Measurements from ENCODE around the gene METTL8.

Gene METTL8

GRCh38 chr2:171346723-171347557 lies 86.8 kb downstream of the METTL8 start:
- no peak for DNase-seq (ENCODE audit: low read depth, low spot score)

DNA sequence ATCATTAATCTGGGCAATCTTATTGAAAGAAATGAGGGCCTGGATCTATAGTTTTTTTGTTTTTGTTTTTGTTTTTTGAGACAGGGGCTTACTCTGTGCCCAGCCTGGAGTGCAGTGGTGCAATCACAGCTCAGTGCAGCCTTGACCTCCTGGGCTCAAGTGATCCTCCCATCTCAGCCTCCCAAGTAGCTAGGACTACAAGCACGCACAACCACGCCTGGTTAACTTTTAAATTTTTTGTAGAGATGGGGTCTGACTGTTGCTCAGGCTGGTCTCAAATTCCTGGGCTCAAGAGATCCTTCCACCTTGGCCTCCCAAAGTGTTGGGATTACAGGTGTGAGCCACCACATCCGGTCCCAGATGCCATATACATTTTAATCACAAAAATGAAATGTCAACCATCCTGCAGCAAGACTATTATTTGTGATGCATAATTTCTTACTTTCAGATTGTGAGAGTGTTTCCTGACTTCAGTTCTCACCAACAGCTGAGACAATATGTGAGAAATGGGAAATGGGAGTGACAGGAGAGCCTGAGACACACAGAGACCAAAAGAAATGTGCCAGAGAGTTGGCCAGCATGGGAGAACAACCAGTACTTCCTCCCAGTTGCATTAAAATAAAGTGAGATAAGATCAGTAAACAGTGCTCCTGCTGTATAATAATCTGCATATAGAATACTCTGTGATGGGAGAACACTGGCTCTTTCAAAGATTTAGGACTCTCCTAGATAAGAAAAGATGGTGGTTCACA lies 87.6 kb downstream of the METTL8 start:
- no peak for DNase-seq (ENCODE audit: low read depth, low spot score)

- DNase-seq (ENCODE audit: low read depth, low spot score) = no peak
These were observed 89.6 kb downstream of the METTL8 start for GRCh38 chr2:171344182-171344581.

- no peak for DNase-seq (ENCODE audit: low read depth, low spot score)
These were observed 91.8 kb downstream of the METTL8 start for GRCh38 chr2:171342067-171342413.

DNA sequence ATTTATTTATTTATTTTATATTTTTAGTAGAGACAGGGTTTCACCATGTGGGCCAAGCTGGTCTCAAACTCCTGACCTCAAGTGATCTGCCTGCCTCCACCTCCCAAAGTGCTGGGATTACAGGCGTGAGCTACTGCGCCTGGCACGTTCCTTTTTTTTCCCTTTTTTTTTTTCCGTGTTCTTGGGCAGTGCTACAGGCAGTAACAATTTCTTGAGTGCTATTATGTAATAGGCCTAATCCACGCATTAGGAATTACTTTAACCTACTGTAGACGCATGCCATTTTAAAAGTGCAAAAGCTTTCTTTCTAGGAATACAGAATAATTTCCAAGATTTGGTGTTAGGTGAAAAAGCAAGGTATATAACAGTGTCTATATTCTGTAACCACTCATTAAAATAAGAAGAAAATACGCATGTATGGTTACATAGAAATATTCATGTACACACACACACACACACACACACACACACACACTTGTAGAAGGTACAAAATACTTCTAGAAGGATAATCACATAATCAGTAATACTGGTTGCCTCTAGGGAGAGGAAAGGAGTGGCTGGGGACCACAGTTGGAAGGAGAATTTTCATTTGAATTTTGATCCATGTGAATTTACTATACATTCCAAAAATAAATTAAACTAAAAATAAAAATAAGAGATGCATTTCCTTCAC lies 92.3 kb downstream of the METTL8 start:
- DNase-seq (ENCODE audit: low read depth, low spot score) = no peak

DNA sequence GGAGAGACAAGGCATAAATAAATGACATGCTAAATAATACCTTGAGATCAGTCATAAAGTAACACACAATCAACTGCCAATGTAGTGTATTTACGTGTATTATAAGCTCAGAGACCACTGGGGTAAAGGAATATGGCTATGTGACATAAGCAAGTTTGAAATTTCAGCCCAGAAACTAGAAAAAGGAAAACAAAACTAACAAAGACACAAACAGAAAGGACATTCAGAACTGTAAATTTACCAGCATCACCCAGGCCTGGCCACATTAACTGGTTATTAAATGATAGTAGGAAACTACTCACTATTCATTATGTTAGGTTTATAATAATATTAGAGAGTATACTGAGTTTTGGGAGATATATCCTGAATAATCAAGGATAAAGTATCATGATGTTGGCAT lies 98.8 kb downstream of the METTL8 start:
- DNase-seq (ENCODE audit: low read depth, low spot score) = no peak

- no peak for DNase-seq (ENCODE audit: low read depth, low spot score)
These were observed 99.6 kb downstream of the METTL8 start for GRCh38 chr2:171334171-171334570.

DNA sequence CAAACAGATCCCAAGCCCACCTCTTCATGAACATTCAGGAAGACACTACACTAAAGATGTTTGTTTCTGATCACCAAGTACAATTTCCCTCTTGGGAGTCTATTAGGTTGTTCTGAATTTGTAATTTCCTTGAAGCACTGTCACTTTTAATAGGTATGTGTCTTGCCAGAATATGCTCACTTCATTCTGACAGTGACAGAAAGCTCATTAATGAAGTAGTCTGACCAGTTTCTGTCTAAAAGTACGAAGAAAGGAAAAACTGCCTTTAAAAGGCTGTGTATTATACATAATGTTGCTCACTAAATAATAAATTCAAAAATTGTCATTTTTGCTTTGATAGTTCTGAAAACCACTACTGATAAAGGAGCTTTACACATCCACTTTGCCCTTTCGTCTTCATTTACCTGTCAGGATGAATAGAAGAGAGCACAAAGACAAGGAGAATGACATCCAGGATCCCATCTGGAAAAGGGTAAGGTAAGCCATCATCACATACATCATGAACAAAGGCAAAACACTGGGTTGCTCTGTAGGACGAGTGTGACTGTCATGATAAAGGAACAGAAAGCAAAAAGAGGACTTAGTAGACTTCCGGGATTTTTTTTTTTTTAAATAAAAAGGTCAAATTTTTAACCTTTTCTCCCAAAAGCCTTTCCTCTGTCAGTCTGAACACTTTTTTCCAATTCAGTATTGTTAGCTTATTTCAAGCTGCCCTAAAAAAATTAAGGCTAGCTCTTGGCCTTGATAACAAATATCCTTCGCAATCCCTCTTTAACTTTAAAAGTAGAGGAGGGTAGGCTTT lies 103.4 kb downstream of the METTL8 start:
- DNase-seq (ENCODE audit: low read depth, low spot score) = no peak

GRCh38 chr2:171327043-171327496 lies 106.7 kb downstream of the METTL8 start:
- DNase-seq (ENCODE audit: low read depth, low spot score) = peak; percentile 57

- no peak for DNase-seq (ENCODE audit: low read depth, low spot score)
These were observed 107.8 kb downstream of the METTL8 start for GRCh38 chr2:171325886-171326585.

DNA sequence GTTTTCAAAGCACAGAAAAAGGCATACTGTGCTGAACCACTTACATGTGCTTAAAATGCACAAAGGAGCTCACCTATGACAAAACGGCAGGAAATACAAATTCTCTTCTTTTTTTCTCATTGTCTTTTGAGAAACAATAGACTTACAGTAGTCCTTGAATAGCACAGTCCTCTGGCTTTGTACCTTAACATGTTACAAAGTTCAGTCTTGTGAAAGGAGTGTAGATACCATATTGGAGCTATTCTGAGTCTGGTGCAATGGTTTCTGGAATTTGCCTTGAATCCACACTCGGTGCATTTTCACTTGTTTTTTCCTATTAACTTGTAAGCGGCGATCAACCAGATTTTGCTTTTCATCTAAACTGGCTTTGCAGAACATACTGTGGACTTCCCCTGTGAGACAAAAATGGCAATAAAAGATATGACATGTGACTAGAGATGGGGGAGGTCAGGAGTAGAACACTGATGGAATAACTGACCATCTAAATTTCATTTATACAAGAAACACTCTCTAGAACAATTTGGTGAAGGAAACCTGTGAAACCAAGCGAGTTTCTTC lies 109.7 kb downstream of the METTL8 start:
- DNase-seq (ENCODE audit: low read depth, low spot score) = no peak

- DNase-seq (ENCODE audit: low read depth, low spot score) = no peak
These were observed 110.9 kb downstream of the METTL8 start for GRCh38 chr2:171322928-171323327.

- DNase-seq (ENCODE audit: low read depth, low spot score) = no peak
These were observed 113.1 kb downstream of the METTL8 start for GRCh38 chr2:171320731-171321130.

DNA sequence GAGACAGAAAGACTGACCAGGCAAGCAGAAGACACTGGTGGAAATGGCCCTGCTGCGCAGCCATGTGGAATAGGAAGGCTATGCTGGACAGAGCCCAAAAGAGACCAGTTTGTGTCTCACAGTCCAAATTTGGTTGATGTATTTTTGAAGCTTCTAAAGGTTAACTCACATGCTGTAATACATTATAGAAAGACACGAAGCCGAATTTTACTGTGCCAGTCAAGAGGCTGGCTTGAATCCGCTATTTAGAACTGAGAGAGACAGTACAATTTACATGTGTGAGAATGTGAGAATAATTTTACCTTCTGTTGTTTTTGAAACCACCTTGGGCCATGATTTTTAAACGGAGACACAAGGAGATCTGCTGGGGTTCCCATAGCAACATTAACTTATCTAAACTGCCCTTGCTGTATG lies 113.6 kb downstream of the METTL8 start:
- DNase-seq (ENCODE audit: low read depth, low spot score) = no peak

GRCh38 chr2:171319164-171319810 lies 114.5 kb downstream of the METTL8 start:
- peak; percentile 67 for DNase-seq (ENCODE audit: low read depth, low spot score)

DNA sequence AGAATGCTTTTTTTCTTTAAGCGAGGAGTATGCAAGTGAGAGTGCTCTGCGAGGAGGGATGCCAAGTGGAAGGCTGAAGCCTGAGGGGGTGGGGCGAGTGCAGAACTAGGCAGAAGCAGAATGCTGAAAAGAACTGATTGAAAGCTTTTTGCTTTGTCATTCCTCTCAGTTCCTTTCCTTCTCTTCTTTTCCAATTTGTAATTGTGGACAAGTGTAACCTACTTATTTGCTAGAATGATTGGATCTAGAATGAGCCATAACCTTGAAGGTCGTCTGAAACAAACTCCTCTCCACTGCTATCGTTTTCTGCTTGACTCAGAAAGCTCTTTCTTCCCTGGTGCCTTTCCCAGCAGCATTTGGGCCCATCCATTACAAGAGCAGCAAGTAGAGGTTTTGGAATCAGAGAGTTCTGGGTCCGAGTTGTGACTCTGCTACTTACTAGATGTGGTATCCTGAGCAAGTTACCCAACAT lies 115.3 kb downstream of the METTL8 start:
- peak; percentile 45 for DNase-seq (ENCODE audit: low read depth, low spot score)

DNA sequence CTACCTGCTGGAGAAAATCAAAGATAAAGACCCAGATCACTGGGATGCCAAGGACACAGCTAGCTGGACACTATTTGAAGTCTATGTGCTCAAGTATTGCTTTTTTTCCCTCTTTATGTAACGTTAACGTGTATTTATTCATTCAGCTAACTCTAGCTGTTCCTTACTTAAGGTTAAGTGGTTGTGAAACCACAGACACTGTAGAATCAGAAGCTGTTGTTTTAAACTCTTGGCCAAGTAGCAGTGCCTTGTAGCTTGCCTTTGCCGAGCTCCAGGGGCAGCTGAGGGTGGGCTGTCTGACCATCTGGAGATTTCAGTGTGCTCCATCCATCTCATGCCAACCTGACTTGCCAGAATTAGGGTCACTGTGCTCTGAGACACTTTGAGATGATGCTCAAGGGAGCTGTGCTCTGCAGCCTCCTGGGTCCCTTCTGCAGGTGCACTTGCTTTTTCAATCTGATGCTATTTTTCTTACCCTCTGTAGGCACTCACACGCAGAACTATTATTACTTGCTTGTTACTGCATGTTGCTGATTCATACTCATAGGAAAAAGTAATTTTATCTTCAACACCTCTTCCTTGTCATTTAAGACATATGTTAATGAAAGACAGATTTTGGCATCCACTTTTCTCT lies 116.2 kb downstream of the METTL8 start:
- DNase-seq (ENCODE audit: low read depth, low spot score) = no peak

- DNase-seq (ENCODE audit: low read depth, low spot score) = peak; percentile 70
These were observed 116.9 kb downstream of the METTL8 start for GRCh38 chr2:171316755-171317337.

- peak; percentile 91 for DNase-seq (ENCODE audit: low read depth, low spot score)
These were observed 117.6 kb downstream of the METTL8 start for GRCh38 chr2:171316220-171316619.
